NCI-H1694 treated with DMSO at 0.1 percent for 48 hours (cell line): ENCODE data around the gene CNDP2.
"Not testable (repeated sequence)": the region's sequence is repeated elsewhere in the genome, so short reads cannot be mapped to it uniquely, and the experiment has no call there.

Experiments used
- DNase-seq: peaks from one replicate; lab custom pipeline; 2025; lab: John Stamatoyannopoulos, UW

CNDP2 gene

DNA sequence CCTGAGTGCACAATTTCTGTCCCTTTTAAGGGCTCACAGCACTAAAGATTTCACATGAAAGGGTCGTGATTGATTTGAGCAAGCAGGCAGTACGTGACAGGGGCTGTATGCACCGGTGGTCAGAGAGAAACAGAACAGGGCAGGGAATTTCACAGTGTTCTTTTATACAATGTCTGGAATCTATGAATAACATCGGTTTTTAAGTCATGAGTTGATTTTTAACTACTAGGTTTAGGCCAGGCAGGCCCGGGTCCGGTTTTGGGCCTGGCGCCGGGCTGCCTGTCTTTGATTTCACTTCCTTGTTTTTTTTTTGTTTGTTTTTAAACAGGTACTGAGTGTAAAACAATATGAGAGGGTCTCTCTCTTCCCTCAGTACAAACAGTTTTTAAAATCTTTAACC is 4.6 kb downstream of the CNDP2 start:
- not testable (repeated sequence) for DNase-seq

DNA sequence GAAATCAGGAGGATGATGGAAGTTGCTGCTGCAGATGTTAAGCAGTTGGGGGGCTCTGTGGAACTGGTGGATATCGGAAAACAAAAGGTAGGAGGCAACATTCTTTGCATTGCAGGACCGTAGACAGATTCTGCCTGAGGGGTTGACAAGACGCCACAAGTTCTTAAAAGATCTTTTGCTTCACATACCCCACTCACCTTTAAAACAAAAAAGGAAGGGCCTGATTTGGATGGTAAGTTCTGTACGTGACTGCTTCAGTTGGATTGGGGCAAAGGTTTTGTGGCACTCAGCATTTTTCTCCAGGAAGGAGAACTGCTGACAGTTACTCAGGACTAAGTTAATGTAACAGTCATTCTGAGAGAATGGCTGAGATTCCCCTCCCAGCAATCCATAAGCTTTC is 5.2 kb downstream of the CNDP2 start:
- no peak for DNase-seq

DNA sequence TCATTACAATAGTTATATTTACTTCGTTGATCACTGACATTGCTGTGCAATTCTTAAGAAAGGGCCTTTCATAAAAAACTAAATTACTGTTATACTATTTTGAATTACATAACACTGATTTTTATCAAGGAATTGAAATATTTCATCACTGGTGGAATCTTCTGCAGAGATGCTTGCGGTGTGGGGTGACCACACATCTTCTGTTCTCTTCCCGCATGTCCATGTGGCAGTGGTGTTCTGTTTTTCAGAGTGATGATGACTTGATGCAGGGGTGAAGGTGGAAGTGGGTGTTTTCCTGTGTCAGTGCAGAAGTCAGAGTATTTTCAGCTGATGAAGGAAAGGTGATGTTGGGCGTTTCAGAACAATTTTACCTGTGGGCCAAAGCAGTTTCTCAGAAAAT is 7.0 kb downstream of the CNDP2 start:
- no peak for DNase-seq

DNA sequence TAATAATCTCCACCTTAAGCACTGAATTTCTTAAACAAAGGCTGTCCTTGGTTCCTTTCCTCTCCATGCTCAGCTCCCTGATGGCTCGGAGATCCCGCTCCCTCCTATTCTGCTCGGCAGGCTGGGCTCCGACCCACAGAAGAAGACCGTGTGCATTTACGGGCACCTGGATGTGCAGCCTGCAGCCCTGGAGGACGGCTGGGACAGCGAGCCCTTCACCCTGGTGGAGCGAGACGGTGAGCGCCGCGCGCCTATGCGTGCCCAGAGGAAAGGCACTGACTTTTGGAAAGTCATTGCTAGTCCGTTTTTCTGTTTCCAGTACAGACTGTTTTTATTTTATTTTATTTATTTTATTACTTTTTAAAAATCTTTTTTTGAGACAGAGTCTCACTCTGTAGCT is 9.6 kb downstream of the CNDP2 start:
- DNase-seq: no peak

DNA sequence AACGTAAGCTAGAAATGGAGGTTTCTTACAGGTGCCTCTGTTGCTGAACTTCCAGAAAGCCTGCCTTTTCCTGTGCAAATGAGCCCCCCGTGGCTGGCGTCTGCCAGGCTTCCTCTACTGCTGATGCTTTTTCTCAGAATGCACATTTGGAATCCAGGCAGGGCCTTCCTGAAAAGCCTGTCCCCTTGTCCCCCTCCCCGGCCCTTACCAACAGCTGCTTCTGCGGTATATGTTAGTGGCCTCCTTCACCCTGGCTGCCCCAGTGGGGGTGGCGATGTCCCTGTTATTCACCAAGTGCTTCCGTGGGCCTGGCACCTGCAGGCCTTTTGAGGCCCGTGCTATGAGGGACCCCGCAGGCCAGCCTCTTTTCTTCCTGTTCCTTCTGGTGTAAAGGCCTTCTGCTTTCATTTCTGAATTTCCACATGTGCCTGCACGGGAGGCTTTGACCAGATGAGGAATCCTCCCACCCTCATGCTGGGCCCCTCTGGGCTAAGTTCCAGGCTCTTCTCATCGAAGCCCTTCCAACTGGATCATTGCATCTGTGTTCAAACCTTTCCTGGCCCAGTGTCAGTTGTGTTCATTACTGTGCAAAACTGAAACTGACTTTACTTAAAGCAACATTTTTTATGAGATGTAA is 10.4 kb downstream of the CNDP2 start:
- no peak for DNase-seq

DNA sequence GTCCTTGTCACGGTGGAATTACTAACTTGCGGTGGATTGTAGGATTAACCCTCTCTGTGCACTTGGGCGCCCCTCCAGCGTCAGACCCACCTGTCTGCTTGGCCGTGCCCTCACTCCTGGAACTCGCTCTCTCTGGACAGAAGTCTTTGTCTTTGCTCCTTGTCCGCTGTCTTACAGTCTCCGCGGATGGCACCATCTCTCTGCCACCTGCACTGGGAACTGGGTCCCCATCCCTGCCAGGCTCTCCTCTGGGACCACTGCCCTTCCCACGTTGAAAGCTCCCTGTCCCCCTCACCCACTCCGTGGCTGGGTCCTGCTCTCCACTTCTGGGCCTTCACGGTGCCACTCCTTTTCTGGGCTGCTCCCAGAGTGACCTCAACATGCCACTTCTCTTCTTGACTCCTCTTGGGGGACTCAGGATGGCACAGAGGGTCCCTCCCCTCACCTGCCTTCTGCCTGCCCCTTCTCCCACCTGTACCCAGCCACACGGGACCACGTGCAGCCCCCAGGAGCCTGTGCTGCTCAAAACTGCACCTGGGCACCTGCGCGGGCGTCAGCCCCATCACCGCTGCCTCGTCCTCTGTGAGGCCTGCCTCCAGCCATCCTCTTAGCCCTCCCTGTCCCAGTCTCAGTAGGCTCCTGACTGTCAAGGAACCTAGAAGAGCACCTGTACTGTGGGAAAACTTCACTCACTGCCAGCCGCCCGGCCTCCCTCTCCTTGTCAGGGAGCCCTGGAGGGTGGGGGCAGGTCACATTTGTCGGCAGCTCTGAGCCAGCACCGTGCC is 11.1 kb downstream of the CNDP2 start:
- DNase-seq: no peak

DNA sequence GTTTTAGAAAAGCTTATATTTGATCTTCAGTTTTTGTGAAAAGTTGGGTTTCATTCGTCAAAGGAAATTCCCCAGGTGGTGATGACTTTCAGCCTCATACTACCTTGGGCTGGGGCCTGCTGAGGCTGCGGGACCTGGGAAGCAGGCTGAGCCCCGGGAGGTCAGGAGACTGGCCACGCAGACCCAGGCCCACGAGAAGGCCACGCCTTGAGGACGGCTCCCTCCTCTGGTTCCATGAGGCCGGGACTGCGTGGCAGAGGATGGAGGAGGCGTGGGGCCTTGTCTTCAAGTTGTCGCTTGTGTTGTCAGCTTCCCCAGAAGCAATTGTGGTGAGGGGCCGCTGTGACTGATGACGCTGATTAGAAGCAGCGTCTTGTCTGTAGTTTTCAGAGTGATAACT is 11.8 kb downstream of the CNDP2 start:
- no peak for DNase-seq

DNA sequence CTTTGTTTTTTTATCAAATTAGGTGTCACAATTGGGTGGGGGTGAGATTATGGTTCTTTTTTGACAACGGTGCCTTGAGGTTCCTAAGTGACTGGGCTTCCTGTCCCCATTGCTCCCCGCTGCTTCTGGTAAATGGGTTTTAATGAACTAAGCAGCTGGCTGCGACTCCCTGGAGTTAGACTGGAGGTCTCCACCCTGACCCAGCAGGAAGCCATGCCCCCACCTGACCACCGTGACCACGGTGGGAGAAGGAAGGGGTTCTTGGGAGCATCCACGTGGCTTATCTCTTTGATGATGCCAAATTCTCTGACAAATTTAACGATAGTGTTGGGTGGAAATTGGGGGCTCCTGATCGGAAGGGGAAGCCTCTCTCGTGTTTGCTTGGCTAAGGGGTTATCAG is 12.2 kb downstream of the CNDP2 start:
- no peak for DNase-seq

DNA sequence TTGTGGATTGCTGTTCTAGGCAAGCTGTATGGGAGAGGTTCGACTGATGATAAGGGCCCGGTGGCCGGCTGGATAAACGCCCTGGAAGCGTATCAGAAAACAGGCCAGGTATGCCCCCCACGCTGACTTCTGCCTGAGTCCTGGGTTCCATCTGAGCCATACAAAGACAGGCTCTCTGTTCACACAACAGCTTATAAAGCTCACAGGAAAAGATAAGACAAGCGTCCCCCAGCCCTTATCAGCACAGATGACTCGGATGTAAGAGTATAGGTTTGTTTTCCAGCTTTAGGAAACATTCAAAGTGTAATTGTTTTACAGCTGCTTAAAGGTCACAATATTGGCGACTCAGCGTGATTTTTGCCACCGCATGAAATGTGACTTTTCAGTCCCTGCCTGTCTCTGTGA is 12.7 kb downstream of the CNDP2 start:
- no peak for DNase-seq

DNA sequence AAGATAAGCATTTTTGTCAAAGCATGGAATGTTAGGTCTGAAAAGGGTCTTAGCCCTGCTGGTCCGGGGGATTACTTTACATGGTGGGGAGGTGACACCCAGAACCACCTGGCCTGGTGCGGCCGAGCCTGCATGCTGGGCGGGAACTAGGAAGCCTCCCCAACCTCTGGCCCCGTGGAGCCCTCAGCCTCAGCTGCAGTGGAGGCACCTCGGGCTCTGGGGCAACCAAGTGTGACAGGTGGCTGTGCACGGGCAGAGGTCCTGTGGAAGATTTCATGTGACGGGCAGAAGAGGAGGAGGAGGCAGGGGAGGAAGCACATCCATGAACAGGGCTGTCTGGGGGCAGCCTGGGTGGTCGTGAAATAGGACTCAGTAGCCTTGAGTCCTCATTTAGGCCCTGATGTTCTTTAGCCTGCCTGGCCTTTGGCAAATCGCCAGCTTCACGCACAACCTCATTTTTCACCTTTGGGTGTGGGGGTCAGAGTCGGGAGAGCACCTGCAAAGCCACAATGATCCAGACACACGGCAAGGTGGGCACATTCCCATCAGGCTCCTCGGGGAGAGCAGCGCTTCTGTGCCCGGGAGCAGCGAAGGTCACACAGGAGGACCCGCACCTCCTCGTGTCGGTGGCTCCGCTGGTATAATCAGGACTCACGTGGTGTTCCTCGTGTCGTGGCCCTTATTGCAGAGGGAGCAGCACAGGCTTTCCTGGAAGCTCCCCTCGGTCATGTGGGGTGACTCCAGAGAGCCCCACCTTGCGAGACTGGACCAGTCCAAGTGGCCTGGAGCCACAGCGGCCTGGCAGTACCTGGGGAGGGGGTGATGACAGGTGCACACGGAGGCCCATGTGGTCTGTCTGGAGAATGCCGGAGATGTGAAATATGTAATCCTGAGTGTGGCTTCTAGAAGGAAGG is 13.9 kb downstream of the CNDP2 start:
- DNase-seq: no peak

DNA sequence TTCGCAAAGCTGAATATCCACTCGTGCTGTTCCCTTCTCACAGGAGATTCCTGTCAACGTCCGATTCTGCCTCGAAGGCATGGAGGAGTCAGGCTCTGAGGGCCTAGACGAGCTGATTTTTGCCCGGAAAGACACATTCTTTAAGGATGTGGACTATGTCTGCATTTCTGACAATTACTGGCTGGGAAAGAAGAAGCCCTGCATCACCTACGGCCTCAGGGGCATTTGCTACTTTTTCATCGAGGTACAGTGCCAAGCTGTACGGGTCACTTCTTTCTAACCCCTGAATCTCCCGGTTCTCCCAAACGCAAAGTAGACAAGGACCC is 14.6 kb downstream of the CNDP2 start:
- DNase-seq: no peak

DNA sequence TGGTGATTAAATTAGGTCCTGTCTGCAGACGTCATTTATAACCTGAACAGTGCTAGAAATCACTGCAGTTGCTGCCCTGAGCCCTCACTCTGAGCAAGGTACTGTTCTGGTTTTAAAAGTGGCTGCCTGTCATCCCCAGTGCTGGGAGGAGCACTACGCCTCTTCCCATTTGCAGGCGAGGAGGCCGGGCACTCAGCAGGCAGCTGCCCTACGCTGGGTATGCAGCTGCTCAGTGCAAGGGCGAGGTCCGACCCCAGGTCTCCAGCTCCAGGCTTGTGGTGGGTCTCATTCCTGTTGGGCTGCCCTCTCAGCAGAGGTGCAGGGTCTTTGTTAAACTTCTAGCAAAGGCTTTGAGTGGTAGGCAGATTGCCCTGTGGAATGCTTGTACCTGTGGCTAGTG is 15.7 kb downstream of the CNDP2 start:
- no peak for DNase-seq

DNA sequence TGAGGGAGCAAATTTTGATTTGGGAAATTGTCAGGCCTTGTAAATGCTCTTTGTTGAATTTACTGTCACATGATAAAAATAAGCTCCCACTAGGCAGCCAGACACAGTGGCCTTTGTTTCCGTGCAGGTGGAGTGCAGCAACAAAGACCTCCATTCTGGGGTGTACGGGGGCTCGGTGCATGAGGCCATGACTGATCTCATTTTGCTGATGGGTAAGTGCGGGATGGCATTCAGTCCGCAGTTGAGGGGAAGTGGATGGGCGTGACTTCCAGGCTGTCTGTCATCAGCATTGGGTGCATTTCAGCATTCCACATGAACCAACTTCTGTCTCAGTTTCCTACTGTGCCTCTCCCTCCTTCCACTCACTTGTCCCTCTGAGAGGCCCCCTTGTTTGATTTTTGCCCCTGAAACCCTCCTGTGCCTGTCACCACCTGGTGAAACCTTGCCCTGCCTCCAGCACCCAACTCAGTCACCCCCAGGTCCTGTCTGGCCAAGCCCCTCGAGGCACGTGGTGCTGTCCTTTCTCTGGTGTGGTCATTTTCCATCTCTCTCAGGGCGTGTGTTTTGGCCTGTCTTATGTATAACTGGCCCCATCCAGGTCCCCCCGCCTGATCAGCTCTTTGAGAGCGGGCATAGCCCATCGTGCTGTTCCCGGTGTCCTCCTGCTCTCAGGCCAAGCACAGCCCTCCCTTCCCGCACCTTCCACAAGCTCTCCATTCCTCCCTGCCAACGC is 16.3 kb downstream of the CNDP2 start:
- no peak for DNase-seq

DNA sequence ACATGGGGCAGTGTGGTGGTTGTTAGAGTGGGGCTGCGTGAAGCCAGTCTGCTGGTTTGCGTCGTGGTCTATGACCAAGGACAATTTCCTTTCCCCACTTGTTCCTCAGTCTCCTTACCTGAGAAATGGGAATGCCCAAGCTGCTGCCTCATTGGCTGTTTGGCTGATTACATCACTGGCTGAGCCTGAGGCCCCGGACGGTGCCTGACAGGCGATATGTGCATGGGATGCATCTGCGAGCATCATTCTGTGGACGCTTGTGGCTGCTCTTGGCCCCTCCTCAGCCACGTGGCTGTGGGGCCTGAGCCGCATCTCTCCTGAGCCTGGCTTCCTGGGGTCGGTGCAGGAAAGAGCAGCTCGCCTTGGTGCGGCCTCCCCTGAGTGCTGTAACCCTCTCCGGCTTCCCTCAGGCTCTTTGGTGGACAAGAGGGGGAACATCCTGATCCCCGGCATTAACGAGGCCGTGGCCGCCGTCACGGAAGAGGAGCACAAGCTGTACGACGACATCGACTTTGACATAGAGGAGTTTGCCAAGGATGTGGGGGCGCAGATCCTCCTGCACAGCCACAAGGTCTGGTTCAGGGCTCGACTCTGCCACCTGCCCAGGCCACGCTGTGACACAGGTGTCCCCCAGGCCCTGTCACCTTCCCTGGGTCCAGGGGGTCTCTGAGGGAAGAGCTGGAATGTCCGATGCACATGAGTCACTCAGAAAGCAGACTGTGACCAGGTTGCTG is 17.2 kb downstream of the CNDP2 start:
- no peak for DNase-seq

DNA sequence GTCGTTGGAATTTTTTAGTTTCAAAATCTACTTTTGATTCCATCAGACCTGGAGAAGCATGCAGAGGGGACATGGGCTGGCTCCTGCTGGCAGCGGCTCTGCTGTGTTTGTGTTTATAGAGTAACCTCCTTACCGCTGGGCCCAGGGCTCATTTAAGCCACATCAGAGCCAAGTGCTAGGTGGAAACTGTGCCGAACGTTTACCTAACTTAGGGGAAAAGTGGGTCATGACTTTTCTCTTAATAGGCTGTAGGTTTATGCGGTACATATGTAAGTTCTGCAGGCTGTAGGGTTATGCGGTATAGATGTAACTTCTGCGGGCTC is 17.7 kb downstream of the CNDP2 start:
- no peak for DNase-seq

DNA sequence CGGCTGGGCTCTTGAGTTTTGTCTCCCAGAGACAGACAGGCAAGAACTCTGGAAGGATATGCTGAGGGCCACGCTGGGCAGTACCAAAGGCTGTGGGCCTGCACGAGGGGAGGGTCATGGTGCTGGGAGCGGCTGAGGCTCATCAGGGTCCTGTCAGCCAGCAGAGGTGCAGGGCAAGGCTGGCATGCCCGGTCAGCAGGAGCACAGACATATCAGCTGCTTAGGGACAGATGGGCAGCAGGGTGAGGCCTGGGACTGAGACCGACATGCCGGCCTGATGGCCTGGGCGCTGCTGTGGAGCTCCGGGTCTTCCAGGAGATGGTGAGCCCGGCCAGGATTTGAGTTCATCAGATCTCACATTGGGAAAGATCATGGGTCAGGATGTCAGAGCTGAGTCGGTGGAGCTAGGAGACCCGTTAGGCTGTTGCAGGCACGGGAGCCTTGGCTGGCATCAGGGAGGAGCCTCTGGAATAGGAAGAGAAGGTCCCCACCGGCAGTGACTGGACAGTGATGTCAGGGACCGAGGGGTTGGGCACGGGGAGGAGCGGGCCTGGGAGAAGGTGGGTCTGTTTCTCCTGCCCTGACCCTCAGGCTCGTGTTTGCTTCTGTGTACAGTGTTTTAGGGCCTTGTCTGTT is 18.8 kb downstream of the CNDP2 start:
- no peak for DNase-seq

DNA sequence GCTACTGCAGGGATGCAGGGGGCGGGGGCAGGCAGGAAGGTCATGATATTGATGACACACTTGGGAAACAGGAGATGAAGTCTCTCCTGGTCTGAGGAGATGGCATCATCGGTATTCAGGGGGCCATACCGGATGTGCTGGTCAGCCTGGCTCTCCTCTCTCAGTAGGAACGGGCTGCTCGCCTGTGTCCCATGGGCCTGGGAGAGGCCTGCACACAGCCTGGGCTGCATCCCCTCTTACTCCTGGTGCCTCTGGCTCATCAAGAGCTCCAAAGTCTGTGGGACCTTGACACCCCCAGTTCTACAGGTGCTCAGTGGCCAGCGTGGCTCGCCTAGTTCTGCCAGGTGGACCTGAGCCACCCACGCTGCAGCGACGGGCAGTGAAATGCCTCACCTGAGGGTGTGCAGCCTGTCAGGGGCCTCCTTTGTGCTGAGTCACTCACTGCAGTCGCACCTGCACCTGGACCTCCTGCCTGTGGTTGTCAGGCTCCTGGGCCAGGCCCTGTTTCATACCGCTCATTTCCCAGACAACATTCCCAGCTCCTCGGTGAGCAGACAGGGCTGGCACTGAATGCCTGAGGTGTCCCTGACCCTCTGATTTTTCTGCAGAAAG is 19.6 kb downstream of the CNDP2 start:
- DNase-seq: no peak

DNA sequence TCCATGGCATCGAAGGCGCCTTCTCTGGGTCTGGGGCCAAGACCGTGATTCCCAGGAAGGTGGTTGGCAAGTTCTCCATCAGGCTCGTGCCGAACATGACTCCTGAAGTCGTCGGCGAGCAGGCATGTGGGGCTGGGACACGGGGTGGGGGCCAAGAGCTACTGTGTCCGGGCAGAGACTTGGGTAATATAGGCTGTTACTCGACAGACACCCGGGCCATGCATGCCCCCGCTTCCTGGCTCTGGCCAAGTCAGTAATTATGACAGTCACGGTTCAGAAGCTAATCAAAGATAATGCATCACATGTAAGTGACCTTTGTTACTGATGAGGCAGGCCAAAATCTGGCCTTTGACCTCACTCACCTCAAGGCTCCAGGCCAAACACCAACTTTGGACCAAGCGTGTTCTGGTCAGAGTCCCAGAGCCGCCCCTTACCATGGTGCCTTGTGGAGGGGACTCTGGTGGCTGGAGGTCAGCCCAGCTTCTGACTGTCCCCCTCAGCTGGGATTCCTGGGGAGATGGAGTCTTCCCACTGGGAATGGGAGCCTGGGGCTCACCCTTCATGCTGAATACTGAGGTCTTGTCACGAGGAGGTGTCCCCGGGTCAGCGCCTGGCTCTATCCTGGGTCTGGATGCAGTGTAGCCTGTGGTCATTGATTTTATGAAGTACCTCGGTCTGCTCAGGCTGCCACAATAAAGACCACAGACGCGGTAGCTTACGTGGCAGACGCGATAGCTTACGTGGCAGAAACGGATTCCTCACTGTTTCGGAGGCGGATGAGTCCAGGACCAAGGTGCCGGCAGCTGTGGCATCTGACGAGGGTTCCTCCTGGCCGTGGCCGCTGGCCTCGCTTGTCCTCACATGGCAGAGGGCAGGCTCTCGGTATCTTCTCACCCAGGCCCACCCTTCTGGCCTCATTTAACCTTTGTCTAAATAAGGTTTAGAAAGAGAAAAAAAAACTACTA is 20.4 kb downstream of the CNDP2 start:
- DNase-seq: no peak

DNA sequence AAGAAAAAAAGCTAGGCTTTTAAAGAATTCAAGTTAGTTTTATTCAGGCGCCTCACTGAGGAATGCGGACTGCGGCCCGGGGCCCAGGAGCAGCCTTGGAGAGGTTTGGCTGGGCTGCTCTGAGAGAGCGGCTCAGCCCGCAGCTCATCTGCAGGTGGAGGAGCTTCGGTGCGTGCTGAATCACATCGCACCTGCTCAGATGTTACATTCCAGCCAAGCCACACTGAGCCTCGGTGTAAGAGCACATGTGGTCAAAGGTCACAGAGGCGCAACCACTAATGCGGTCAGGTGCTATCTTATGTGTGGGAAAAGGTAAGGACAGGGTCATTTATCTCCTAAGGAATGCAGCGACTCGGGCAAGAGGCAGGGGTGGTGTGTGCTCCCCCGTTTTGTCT is 21.1 kb downstream of the CNDP2 start:
- no peak for DNase-seq
